Osteoblast (primary cell): Measurements from ENCODE around the gene HAS3. TPM values are rescaled to one million over a fixed set of nuclear protein-coding genes. Genes with fewer than 3 reads are reported as not detected.

Source experiments
- DNase-seq: peaks from one replicate; pipeline ENCODE4 v3.0.0; 2011; ENCODE audit warnings: low spot score, mixed read lengths; ENCODE audit not compliant: insufficient read length; ENCODE audit errors: missing footprints
- H2AFZ ChIP-seq: 2 replicates; pipeline ENCODE4 v1.6.0; 2011; ENCODE audit warnings: mild to moderate bottlenecking, low read length
- H3K27ac ChIP-seq: 2 replicates; pipeline ENCODE4 v1.5.1; 2011; ENCODE audit warnings: mild to moderate bottlenecking, low read depth, low read length, moderate library complexity
- H3K27me3 ChIP-seq: 2 replicates; pipeline ENCODE4 v1.6.0; 2012; ENCODE audit warnings: mild to moderate bottlenecking, control low read depth, inconsistent platforms, low read length, moderate library complexity; ENCODE audit not compliant: insufficient read depth
- H3K36me3 ChIP-seq: 2 replicates; pipeline ENCODE4 v1.5.1; 2011; ENCODE audit warnings: mild to moderate bottlenecking, low read length, control low read depth, moderate library complexity; ENCODE audit not compliant: insufficient read depth
- H3K4me1 ChIP-seq: 2 replicates; pipeline ENCODE4 v1.5.1; 2011; ENCODE audit warnings: mild to moderate bottlenecking, low read length, control low read depth, moderate library complexity; ENCODE audit not compliant: insufficient read depth
- H3K4me2 ChIP-seq: 2 replicates; pipeline ENCODE4 v1.6.0; 2011; ENCODE audit warnings: mild to moderate bottlenecking, low read length; ENCODE audit not compliant: insufficient read depth
- H3K4me3 ChIP-seq: fragments of 200-600 bp; sonication (generic); 3 replicates; pipeline ENCODE4 v1.5.1; 2012; ENCODE audit warnings: mild to moderate bottlenecking, low read length, inconsistent platforms; ENCODE audit not compliant: insufficient read depth
- H3K79me2 ChIP-seq: 2 replicates; pipeline ENCODE4 v1.6.0; 2012; ENCODE audit warnings: mild to moderate bottlenecking, low read length, control low read depth, inconsistent platforms; ENCODE audit not compliant: insufficient read depth
- H3K9me3 ChIP-seq: 2 replicates; pipeline ENCODE4 v1.5.1; 2011; ENCODE audit warnings: low read depth, low read length, control low read depth
- H4K20me1 ChIP-seq: 2 replicates; pipeline ENCODE4 v1.6.0; 2012; ENCODE audit warnings: mild to moderate bottlenecking, low read length, control low read depth; ENCODE audit not compliant: insufficient read depth
- CTCF ChIP-seq: IDR thresholded peaks from 2 replicates; pipeline ENCODE4 v1.5.1; 2011; ENCODE audit warnings: mild to moderate bottlenecking, low read depth, low read length, moderate library complexity; ENCODE audit errors: extremely low read depth
- total RNA-seq: library from RNA; depleted of rRNA; stranded (reverse); fragments of >200 nt; gene quantifications from 2 replicates; pipeline ENCODE4 v1.2.3, GENCODE V29; 2012

Gene HAS3
- total RNA-seq, 1 donor = 1.4 TPM

DNA sequence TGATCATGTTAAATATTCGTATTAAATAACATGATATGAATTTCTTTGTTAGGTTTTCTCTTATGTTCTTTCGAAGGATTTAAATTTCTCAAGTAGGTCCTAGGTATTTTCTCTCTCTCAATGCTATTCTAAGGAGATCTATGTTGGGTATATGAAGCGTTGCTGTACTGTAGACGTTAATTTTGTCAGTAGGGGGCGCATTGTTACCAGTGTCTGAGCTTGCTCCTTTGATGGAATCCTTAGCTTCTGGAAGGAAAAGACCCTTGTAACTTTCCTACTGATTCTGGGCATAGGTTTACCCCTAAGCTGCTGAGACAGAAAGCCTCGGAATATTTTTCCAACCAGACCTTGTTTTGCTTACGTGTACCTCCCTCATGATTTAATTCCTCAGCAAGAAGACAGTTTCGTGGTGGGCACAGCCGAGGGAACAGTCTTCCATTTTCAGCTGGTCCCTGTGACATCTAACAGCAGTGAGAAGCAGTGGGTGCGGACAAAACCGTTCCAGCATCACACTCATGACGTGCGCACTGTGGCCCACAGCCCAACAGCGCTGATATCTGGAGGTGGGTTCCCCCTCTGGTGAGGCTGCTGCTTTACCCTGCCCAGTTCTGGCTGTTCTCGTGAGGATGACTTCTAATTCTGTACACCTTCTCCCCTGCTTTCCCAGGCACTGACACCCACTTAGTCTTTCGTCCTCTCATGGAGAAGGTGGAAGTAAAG, 44.9 kb downstream of the HAS3 start:
- H3K27me3 ChIP-seq = no peaks in the 10 kb centered on the region
- H3K4me2 ChIP-seq = no peak overlapping the region
- H3K27ac ChIP-seq = no peak overlapping the region
- peaks cover 50% of the 10 kb centered on the region for H3K36me3 ChIP-seq
- H2AFZ ChIP-seq = no peak overlapping the region
- H3K9me3 ChIP-seq = no peaks in the 10 kb centered on the region
- H4K20me1 ChIP-seq = no peaks in the 10 kb centered on the region
- H3K4me1 ChIP-seq = no peaks in the 10 kb centered on the region
- TF ChIP-seq CTCF = peak; percentile 81
- peaks cover 13% of the 10 kb centered on the region for H3K79me2 ChIP-seq
- DNase-seq = peak; percentile 89
- no peak overlapping the region for H3K4me3 ChIP-seq

- H3K36me3 ChIP-seq = peaks cover 79% of the 10 kb centered on the region
- no peak overlapping the region for H3K4me3 ChIP-seq
Measured at GRCh38 chr16:69157196-69157595, 51.7 kb downstream of the HAS3 start.

GRCh38 chr16:69160192-69160591, 54.7 kb downstream of the HAS3 start:
- H3K36me3 ChIP-seq = peaks cover 73% of the 10 kb centered on the region
- TF ChIP-seq CTCF = no peak

More at GRCh38 chr16:69157196-69157595, 51.7 kb downstream of the HAS3 start:
- no peak for DNase-seq
- TF ChIP-seq CTCF = no peak
- Histone ChIP-seq H3K79me2 (no peaks in the 10 kb centered on the region), H3K27ac (no peak overlapping the region), H3K9me3 (no peaks in the 10 kb centered on the region), H4K20me1 (no peaks in the 10 kb centered on the region), H3K27me3 (no peaks in the 10 kb centered on the region), H2AFZ (no peak overlapping the region), H3K4me2 (no peak overlapping the region), H3K4me1 (no peaks in the 10 kb centered on the region)

GRCh38 chr16:69165584-69165983, 60.1 kb downstream of the HAS3 start:
- Histone ChIP-seq H3K27ac (peak overlapping the region; percentile 78), H3K27me3 (no peaks in the 10 kb centered on the region), H3K36me3 (peaks cover 57% of the 10 kb centered on the region), H3K4me2 (no peak overlapping the region), H3K9me3 (no peaks in the 10 kb centered on the region), H3K4me1 (peaks cover 23% of the 10 kb centered on the region), H4K20me1 (no peaks in the 10 kb centered on the region), H3K4me3 (no peak overlapping the region), H3K79me2 (no peaks in the 10 kb centered on the region), H2AFZ (no peak overlapping the region)
- no peak for DNase-seq
- TF ChIP-seq CTCF = no peak

More at GRCh38 chr16:69160192-69160591, 54.7 kb downstream of the HAS3 start:
- no peak overlapping the region for H3K4me2 ChIP-seq
- no peak overlapping the region for H3K27ac ChIP-seq
- H3K4me3 ChIP-seq = no peak overlapping the region
- no peaks in the 10 kb centered on the region for H3K27me3 ChIP-seq
- no peak overlapping the region for H2AFZ ChIP-seq
- DNase-seq = no peak
- no peaks in the 10 kb centered on the region for H4K20me1 ChIP-seq
- no peaks in the 10 kb centered on the region for H3K79me2 ChIP-seq
- no peaks in the 10 kb centered on the region for H3K9me3 ChIP-seq
- H3K4me1 ChIP-seq = no peaks in the 10 kb centered on the region
